Stimulated activated CD8-positive, alpha-beta memory T cell treated with anti-CD3 and anti-CD28 coated beads, Interleukin-7, amount 100 ng/mL, for 4 hours (primary cell): ENCODE results near the gene SH3BP5L.

Experiments used
- DNase-seq, 2 donors: peaks; one replicate each; pipeline ENCODE4 v3.0.0-alpha.2; 2020; ENCODE audit warnings: low read depth in 2 of 2

SH3BP5L gene

DNA sequence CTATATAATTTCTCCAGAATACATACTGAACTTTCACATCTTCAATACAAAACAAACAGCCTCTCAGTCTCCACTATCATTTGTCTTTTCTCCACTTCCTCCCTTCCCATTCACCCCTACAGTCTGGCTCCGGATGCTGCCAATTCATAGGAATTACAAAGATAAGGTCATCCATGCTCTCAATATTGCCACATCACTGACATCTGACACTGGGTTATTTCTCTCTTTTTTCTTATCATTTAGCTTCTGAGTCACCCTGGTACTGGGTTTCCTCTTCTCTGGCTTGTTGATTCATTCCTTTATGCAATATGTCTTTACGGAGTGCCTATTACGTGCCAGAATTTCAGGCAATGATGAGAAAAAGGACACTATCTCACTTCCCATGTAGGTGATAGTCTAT, 3.1 kb upstream of the SH3BP5L start:
- DNase-seq: no peak

DNA sequence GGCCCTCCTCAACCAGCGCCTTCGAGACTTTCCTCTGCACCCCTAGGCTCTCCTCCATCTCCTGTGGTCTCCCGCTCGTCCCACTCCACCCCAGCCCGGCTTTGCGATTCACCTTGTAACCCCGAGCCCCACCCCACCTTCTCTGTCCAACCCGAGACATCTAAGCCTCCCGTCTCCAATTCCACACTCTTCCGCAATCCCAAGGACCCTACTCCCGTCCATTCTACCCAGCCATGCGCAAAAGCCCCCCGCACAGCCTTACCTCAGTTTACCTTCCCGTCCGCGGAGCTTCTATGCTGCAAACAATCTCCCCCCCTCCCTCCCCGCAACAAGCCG, 174 bp downstream of the SH3BP5L start:
- no peak for DNase-seq

DNA sequence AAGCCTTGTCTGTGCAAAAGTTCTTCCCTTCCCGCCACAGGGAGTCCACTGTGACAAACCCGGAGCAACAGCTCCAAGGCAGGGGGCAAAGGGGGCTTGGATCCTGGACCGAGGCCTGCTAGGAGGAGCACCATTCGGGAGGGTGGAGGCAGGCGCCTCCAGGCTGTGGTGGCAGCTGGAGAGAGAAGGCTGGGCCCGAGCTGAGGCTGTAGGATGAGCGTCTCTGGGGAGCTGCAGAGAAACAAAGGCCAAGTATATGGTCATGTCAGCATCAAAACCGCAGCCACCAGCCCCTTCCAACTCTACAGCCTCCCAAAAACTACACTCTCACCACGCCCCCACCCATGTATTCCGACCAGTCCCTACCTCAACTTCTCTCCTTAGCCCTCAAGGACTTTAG, 579 bp downstream of the SH3BP5L start:
- no peak for DNase-seq

GRCh38 chr1:248824701-248825100, 1.0 kb downstream of the SH3BP5L start:
- DNase-seq: no peak

DNA sequence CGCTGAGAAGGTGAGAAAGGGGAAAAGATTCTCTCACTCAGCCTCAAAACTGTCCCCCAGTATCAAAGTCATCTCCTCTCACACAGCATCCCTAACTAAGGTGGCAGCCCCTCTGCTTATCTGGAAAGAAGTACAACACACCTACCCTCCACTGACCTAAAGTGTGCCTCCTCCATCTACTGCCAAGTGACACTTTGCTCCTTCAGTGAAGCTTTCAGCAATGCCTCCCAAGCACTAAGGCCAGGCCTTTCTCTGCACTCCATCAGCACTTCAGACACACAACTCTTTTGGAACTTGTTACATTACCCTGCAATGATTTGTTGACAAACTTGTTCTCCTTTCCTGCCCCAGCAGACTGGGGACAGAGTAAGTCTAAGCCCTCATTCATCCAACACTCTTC, 1.4 kb downstream of the SH3BP5L start:
- no peak for DNase-seq

- no peak for DNase-seq
Measured at GRCh38 chr1:248823517-248824001, 2.2 kb downstream of the SH3BP5L start.

- no peak for DNase-seq
Measured at GRCh38 chr1:248822148-248823032, 3.3 kb downstream of the SH3BP5L start.

DNA sequence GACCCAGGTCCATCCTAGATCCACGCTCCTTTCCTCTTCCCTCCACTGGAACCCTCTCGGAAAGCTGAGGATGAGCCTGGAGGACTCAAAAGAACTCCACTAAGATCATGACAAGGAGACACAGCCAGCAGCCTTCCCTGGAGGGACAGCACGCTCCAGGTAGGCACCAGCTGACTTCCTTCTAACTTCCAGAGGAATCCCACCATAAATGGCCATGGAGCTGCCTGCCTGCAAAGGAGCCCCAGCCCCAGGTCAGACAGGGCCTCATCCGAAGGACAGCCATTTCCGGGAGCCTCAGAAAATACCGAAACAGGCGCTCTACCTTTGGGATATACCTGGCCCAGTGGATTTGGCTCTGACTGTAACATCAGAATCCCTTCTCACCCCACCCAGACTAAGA, 4.1 kb downstream of the SH3BP5L start:
- no peak for DNase-seq

- DNase-seq: no peak
Measured at GRCh38 chr1:248821101-248821500, 4.6 kb downstream of the SH3BP5L start.

- DNase-seq: no peak
Measured at GRCh38 chr1:248820041-248820585, 5.6 kb downstream of the SH3BP5L start.

DNA sequence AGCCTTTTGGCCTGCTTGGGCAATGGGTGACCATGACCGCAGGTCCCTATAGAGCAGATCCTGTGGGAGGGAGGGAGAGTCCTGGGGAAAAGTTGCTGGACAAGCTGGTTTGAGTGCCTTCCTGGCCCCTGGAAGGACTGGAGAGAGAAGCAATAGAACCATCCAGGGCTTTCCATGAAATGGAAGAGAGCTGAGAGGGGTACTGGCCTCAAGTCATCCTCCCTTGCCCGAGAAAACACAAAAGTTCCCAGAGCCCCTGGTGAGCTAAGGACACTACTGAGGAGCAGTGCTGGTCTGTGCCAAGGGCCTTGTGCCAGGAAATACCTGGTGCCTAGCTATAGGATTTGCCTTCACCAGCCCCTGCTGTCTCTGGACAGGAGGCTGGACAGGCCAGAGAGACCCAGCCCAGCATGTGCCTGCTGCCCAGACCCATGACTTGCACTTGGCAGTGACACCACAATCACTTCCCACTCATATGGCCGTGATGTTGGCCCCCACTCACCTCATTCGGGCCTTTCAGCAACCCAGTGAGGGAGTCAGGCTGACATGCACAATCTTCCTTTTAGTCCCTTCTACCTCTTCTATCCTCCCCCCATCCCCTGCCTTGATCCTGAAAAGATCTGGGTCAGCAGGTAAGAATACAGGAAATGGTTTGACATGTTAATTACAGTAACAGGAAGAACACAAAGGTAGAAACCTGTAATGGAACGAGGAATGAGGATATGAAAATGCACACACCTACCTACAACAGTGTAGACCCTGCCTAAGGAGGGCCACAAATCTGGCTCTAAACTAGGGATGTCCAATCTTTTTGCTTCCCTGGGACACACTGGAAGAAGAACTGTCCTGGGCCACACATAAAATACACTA, 7.0 kb downstream of the SH3BP5L start:
- no peak for DNase-seq

- DNase-seq: no peak
Measured at GRCh38 chr1:248817065-248817464, 8.7 kb downstream of the SH3BP5L start.

DNA sequence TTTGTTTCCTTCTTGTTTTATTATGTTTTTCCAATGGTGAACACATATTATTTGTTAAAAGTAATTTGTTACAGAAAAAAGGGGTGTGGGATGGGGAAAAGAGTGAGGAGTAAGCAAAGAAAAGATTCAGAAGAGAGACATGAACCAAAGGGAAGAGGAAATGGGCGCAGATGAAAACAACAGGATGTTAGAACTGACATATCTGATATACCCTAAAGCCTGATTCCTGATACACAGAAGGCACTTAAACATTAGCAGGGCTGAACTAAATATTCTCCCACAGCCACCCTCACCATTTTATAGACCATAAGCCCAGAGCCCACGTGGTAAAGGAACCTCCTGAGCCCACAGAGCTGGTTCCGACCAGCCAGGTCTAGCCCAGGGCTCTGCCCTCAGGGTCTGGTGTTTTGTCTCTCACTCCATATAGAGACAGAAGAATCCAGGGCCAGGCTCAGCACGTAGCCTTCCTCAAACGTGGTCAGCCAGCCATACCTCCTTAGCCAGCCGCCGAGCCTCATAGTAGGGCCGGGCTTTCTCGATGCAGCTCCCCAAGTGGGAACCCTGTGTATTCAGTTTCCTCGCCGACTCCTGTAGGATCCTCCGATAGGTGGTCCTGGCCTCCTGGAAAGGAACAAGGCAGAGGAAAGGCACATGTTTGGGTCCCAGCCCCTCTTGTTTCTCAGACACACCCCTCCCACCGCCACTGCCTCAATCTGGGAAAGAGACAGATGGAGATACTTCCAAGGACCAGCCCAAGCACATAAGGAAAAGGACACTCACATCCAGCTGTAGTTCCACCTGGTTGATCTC, 9.5 kb downstream of the SH3BP5L start:
- no peak for DNase-seq

DNA sequence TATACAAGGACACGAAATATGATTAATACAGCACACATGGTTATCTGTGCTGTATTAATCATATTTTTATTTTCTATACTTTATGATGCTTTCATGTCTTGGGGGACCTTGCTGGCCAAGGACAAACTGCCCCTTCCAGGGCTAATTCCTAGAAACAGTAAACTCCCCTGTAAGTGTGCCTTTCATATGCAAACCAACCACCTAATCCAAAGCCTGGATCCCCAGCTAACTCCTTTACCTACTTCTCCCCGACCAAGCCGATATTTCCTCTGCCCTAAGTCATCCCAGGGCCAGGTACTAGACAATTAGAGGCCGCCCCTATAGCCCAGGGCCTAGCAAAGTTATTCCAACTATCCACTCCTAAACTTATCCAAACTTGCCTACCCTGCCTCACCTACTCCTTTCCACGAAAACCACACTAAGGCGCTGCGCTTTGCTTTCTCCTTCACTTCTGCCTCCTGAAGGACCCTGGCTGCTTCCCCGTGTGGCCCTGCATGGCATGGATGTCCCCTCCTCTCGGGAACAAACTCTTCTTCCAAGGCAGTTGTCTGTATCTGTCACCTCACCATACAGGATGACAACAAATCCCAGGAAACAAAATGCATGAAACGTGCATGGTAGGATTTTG, 10.2 kb downstream of the SH3BP5L start:
- DNase-seq: no peak

- DNase-seq: no peak
Measured at GRCh38 chr1:248814351-248814750, 11.4 kb downstream of the SH3BP5L start.

DNA sequence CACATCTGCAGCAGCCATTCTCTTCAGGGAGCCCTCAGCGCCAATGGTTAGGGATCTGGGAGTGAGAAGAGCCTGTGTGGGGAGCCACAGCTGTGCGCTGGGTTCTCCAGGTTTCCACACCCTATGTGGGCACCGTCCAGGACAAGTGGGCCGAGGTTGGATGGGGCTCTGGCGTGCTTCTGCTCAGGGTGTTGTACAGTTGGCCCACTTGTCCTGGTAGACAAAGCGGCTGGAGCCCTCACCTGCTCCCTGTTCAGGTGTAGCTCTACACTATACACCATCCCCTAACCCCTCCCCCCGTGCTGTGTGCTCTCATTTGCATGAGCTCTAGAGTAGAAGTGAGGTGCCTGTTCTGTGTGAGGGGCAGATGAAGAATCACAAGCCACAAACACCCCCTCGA, 12.2 kb downstream of the SH3BP5L start:
- DNase-seq: no peak

DNA sequence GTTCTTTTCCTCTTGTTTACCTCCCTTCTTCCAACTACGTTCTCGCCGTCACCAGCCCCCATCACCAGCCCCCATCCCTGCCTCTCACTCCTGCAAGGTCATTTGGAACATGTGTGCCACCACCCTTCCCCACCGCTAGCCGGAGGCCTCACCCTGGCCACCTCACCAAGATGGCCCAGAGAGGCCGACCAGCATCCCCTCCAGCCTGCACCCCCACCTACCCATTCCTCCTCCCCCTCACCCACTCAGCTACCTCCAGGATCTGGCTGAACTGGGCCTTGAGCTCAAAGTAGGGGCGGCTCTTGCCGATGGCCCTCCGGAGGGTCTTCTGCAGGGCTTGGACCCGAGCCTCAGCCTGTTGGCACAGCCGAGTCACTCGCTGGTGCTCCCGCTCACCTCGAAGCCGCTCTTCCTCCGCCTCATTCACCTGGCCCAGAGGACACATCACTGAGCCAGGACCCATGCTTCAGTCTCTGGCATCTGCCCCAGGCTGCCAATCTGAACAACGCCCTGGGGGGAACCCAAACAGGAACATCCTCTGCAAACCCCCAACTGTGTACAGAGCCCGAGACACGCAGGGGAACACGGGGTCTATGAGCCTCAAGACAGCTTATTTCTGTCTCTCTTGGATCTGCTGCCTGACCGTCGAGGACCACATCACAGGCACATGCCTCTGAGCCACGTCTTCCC, 12.8 kb downstream of the SH3BP5L start:
- no peak for DNase-seq

- DNase-seq: no peak
Measured at GRCh38 chr1:248811514-248812490, 13.9 kb downstream of the SH3BP5L start.

- DNase-seq: no peak
Measured at GRCh38 chr1:248810727-248811513, 14.8 kb downstream of the SH3BP5L start.
